SK-N-DZ (cell line): ENCODE data around the gene ABCA13. TPM values are rescaled to one million over a fixed set of nuclear protein-coding genes. Genes with fewer than 3 reads are reported as not detected.
"Not testable (repeated sequence)": the region's sequence is repeated elsewhere in the genome, so short reads cannot be mapped to it uniquely, and the experiment has no call there.

ENCODE experiments used
- DNase-seq: peaks from one replicate; pipeline ENCODE4 v3.0.0-alpha.2; 2015; ENCODE audit warnings: low spot score
- polyA plus RNA-seq, 2 experiments: library from polyadenylated mRNA; depleted of rRNA; stranded (reverse); fragments of >200 nt; gene quantifications; 2 replicates each; pipeline ENCODE4 v1.2.3, GENCODE V29; 2014

The ABCA13 gene
- 0.05 TPM in 1 of 2 replicates, not detected in the other for polyA plus RNA-seq (2014; cell fraction: cytosol; rRNA removed)
- not detected in 2 replicates for polyA plus RNA-seq (2014; cell fraction: nucleus; rRNA removed)

DNA sequence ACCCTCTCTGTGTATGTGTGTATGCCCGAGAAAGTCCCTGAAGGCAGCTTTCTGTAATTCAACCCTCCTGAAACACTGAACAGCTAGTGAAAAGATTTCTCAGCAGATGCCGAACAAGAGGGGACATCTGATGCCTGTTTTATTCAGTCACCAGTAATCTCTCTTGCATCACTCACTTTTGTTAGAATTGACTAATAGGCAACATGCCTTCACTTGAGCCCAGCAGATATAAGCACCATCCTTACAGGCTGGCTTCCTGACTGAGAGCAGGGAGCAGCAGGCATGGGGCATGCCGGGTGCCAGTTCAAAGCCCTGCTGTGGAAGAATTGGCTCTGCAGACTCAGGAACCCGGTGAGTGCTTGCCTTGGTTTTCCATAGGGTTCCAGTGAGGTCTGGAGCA lies at the start of gene ABCA13:
Gene ABCA13 (plus strand): TSS at position 257 of the 400 bp plus-strand sequence. CDS start 26 bp downstream, at position 283.
- no peak for DNase-seq

DNA sequence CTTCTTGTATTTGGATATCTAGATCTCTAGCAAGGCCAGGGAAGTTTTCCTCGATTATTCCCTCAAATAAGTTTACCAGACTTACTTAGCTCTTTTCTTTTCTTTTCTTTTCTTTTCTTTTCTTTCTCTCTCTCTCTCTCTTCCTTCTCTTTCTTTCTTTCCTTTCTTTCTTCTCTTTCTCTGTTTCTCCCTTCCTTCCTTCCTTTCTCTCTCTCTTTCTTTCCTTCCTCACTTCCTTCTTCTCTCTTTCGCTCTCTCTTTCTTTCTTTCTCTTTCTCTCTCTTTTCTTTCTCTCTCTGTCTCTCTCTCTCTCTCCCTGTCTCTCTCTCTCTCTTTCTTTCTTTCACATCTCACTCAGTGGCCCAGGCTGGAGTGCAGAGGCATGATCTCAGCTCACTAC lies 45.2 kb upstream of the ABCA13 start:
- DNase-seq: no peak

GRCh38 chr7:48130658-48131108 lies 40.6 kb upstream of the ABCA13 start:
- no peak for DNase-seq

GRCh38 chr7:48132792-48133191 lies 38.5 kb upstream of the ABCA13 start:
- DNase-seq: no peak

DNA sequence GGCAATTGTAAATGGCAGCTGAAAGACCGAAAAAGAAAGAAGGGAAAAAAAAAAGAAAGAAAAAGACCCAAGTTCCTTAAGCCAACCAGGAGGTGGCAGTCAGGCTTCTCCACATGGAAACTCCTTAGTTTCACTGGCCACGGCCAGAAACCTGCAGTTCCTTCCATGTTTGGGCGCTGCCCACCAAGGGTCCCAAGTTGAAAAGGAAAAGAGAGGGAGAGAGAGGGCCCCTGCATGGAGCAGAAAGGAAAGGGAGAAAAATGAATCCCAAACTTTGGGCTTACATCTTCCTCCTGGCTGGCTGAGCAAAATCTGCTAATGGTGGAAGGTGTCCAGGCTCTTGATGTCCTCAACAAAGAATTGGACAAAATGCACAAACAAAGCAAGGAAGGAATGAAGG lies 31.8 kb upstream of the ABCA13 start:
- peak; percentile 17 for DNase-seq

GRCh38 chr7:48140001-48140681 lies 31.1 kb upstream of the ABCA13 start:
- DNase-seq: no peak

DNA sequence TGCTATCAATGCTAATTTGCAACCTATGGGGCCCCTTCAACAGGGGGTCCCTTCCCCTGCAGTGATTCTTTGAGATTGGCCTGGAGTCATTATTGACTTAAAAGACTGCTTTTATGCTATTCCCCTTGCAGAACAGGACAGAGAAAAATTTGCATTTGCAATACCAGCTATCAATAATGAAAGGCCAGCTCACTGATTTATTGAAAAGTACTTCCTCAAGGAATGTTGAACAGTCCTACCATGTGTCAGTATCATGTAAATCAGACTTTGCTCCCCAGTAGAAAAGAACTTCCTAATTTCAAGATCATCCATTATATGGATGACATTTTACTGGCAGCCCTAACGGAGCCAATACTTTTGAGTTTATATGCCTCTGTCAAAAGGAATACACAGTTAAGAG lies 29.7 kb upstream of the ABCA13 start:
- no peak for DNase-seq

DNA sequence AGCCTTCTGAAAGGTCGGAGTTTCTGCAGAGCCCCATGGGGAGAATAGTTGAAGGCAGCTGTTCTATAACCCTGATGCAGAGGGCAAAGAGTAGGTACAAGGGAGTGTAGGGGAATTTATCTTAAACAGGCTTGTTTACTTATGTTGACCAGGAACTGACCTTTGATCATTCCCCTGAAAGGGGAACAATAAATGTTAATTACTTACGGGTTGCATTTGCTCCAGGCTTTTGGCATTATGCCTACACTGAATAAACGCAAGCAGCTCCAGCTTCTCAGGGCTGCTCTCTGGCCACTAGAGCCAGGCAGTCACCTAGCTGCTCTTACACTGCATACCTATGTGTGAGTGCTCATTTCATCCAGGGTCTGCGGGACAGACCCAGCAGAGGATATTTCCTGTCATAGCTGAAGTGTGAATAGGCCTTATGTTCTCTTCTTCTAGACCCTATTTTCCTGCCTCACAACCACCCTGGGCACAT lies 26.9 kb upstream of the ABCA13 start:
- no peak for DNase-seq

- DNase-seq: no peak
Observed at GRCh38 chr7:48147078-48147591, 24.1 kb upstream of the ABCA13 start.

DNA sequence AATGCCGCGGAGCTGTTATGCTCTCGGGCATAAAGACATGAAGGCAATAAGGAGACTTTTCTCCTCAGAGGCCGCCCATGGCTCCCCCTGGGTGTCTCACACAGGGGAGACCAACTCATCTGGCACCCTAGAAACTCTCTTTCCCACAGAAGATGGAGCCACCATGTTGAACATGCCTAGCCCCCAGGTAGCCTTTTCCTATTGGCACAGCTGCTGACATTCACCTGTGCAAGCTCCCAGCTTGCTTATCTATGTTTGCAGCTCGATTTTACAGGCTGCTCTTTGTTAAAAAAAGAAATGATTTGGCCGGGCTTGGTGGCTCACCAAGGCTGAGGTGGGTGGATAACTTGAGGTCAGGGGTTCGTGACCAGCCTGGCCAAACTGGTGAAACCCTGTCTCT lies 23.6 kb upstream of the ABCA13 start:
- DNase-seq: not testable (repeated sequence)

- DNase-seq: no peak
Observed at GRCh38 chr7:48148311-48148710, 22.9 kb upstream of the ABCA13 start.

DNA sequence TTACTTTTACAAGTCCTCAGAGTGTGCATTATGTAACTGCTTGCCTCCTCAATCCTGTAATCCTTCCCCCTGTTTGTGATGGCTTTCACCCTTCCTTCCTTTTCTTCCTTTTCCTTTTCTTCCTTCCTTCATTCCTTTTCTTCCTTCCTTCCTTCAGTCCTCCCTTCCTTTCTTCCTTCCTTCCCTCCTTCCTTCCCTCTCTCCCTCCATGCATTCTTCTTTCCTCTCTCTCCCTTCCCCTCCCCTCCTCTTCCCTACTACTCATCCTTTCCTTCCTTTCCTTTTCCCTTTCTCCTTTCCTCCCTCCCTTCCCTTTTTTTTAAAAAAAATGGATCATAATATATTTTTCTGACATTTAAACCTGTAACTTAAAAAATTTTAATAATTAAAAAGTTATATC lies 22.2 kb upstream of the ABCA13 start:
- DNase-seq: no peak

- no peak for DNase-seq
Observed at GRCh38 chr7:48150086-48150485, 21.2 kb upstream of the ABCA13 start.

DNA sequence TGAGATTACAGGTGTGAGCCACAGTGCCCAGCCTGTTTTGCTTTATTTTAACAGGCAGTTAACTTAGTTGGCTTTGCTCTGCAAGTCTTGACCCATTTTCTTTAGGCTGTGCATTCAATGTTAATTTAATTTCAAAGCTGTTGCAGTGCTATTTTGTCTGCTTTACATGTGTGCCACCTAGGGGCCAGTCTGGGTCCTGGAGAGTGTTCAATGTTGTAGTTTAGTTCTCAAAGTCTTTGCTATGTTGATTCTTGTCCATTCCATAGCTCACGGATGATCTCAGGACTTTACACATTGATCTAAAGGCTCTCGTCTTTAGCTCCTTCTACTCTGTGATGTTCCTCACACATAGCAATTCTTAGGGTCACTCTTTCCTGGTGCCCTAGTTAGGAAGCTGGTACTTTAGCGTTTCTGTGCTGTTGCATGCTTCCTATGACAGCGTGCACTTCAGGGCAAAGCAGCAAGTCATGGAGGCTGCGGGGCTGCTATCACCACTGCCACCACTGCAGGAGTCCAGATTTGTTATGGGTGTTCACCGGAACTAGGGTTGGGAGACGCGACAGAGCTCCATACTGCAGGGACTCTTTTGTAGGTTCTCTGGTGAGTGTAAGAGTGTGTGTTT lies 16.4 kb upstream of the ABCA13 start:
- peak; percentile 60 for DNase-seq

DNA sequence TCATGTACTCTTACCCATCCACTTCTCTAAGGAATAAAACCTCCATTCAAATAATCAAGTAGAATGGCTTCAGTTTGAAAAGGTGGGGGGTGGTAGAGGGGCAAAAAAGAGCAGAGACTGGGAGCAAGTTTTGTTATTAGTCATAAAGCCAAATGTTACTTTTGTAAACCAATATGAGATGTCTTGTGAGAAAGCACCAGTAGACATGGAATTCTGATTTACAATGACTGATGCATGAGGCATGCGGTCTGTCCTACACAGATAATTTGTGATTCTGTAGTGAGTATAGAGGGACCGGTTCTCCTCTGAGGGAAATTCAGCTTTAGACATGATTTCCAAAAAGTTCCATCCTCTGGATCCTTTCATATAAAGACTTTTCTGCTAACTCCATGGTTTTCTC lies 12.9 kb upstream of the ABCA13 start:
- no peak for DNase-seq

DNA sequence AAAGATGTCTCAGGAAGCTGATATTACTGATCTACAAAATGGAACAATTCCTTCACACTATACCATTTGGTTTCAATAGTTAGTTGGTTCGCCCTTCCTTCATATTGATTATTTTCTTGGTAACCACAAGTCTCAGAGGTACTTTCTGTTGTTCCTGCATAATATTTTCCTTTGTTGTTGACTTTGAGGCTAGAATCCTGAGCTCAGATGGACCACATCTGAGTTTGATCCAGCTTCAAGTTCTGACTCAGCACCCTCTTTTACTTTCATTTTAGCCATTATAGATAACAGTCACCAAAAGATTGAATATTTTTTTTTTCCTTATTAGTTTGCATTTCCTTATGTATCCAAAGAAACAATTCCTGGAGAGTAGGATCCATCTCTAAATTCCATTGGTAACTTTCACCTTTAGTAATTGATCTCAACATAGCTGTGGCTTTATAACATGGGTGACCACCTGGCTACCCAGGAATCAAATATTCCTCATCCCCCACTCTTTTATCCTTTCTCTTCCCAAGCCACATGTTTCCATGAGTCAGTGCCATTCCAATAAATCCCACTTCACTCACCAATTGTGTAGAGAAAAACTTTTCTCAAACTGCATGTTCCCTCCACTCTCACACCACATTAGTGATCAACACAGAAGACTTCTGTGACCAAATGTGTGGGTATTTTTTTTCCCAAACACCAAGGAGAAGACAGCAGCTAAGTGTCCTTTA lies 9.7 kb upstream of the ABCA13 start:
- DNase-seq: no peak

- DNase-seq: no peak
Observed at GRCh38 chr7:48165157-48165556, 6.1 kb upstream of the ABCA13 start.

DNA sequence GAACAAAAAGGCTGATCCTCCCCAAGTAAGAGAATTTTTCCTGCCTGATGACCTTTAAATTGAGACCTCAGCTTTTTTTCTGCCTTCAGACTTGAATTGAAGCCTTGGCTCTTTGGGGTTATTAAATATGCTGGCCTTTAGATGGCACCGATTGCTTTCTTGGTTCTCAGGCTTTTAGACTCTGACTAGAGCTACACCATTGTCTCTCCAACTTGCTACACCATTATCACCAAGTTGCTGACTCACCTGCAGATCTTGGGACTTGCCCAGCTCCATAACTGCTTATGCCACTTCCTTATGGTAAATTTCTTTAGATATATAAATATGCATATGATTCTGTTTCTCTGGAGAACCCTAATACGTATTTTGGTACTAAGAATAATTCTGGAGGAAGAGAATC lies 3.1 kb upstream of the ABCA13 start:
- DNase-seq: no peak

GRCh38 chr7:48170506-48170905 lies 752 bp upstream of the ABCA13 start:
- no peak for DNase-seq

- DNase-seq: no peak
Observed at GRCh38 chr7:48173313-48173712, 2.1 kb downstream of the ABCA13 start.

- DNase-seq: no peak
Observed at GRCh38 chr7:48173756-48174382, 2.6 kb downstream of the ABCA13 start.

- DNase-seq: no peak
Observed at GRCh38 chr7:48175019-48175418, 3.8 kb downstream of the ABCA13 start.
